Neural cell (in vitro differentiated cells): ENCODE results near the gene CD52. TPM values are rescaled to one million over a fixed set of nuclear protein-coding genes. Genes with fewer than 3 reads are reported as not detected.

Source experiments
- H2AFZ ChIP-seq: fragments of 200-600, 300-800 bp; sonication (generic), shearing (Covaris generic); 2 replicates; pipeline ENCODE4 v1.6.0; 2014; ENCODE audit warnings: low read depth, mild to moderate bottlenecking, antibody characterized with exemption, low read length, moderate library complexity
- H3F3A ChIP-seq: fragments of 200-600 bp; shearing (Covaris generic); 2 replicates; pipeline ENCODE4 v1.6.1; 2016; ENCODE audit warnings: mild to moderate bottlenecking, moderate library complexity, mixed read lengths, antibody characterized with exemption, low read length; ENCODE audit not compliant: insufficient read depth, poor library complexity, severe bottlenecking
- H3K27ac ChIP-seq: fragments of 200-600, 300-800 bp; sonication (generic), shearing (Covaris generic); 2 replicates; pipeline ENCODE4 v1.5.1; 2014; ENCODE audit warnings: mild to moderate bottlenecking, low read length, moderate library complexity
- H3K27me3 ChIP-seq: fragments of 300-800, 200-600 bp; sonication (generic), shearing (Covaris generic); 2 replicates; pipeline ENCODE4 v1.6.0; 2014; ENCODE audit warnings: mild to moderate bottlenecking, low read depth, low read length, moderate library complexity; ENCODE audit not compliant: insufficient read depth
- H3K36me3 ChIP-seq: fragments of 300-800, 200-600 bp; sonication (generic), shearing (Covaris generic); 2 replicates; pipeline ENCODE4 v1.5.1; 2014; ENCODE audit warnings: mild to moderate bottlenecking, antibody characterized with exemption, low read length, moderate library complexity; ENCODE audit not compliant: insufficient read depth
- H3K4me2 ChIP-seq: fragments of 300-800, 200-600 bp; sonication (generic), shearing (Covaris generic); 2 replicates; pipeline ENCODE4 v1.6.0; 2014; ENCODE audit warnings: mild to moderate bottlenecking, low read length
- H3K4me3 ChIP-seq: fragments of 300-800, 200-600 bp; sonication (generic), shearing (Covaris generic); 2 replicates; pipeline ENCODE4 v1.5.1; 2014; ENCODE audit warnings: mild to moderate bottlenecking, low read length, moderate library complexity
- H3K79me2 ChIP-seq: fragments of 200-600 bp; shearing (Covaris generic); replicated peaks from 2 replicates; pipeline ENCODE4 v1.6.0; 2014; ENCODE audit warnings: mild to moderate bottlenecking, low read length, moderate library complexity; ENCODE audit not compliant: insufficient read depth
- H3K9ac ChIP-seq: fragments of 300-800, 200-600 bp; sonication (generic), shearing (Covaris generic); 2 replicates; pipeline ENCODE4 v1.6.1; 2016; ENCODE audit warnings: mild to moderate bottlenecking, low read length, mixed read lengths
- H3K9me2 ChIP-seq: fragments of 200-600 bp; shearing (Covaris generic); 2 replicates; pipeline ENCODE4 v1.6.1; 2016; ENCODE audit warnings: mild to moderate bottlenecking, low read length, mixed read lengths; ENCODE audit not compliant: insufficient read depth
- H3K9me3 ChIP-seq: fragments of 200-600, 300-800 bp; sonication (generic), shearing (Covaris generic); 2 replicates; pipeline ENCODE4 v1.6.1; 2016; ENCODE audit warnings: mild to moderate bottlenecking, mixed run types, low read length, moderate library complexity, mixed read lengths
- H4K20me1 ChIP-seq: fragments of 200-600 bp; shearing (Covaris generic); 2 replicates; pipeline ENCODE4 v1.6.1; 2016; ENCODE audit warnings: mild to moderate bottlenecking, mixed run types; ENCODE audit not compliant: insufficient read depth
- EP300 ChIP-seq: fragments of 450-650 bp; conservative IDR thresholded peaks from 2 replicates; pipeline ENCODE4 v1.6.1; 2014; ENCODE audit warnings: antibody characterized with exemption, mild to moderate bottlenecking, moderate library complexity; ENCODE audit not compliant: poor library complexity, severe bottlenecking
- EZH2 ChIP-seq: fragments of 200-600, 300-800 bp; shearing (Covaris generic), sonication (generic); IDR thresholded peaks from 2 replicates; pipeline ENCODE4 v1.6.1; 2014; ENCODE audit warnings: antibody characterized with exemption, low read length, borderline replicate concordance, mild to moderate bottlenecking; ENCODE audit not compliant: insufficient read depth, poor library complexity, severe bottlenecking
- MXI1 ChIP-seq: fragments of 450-650 bp; conservative IDR thresholded peaks from 2 replicates; pipeline ENCODE4 v1.6.1; 2014; ENCODE audit warnings: antibody characterized with exemption, mild to moderate bottlenecking; ENCODE audit not compliant: poor library complexity, severe bottlenecking
- POLR2AphosphoS5 ChIP-seq: IDR thresholded peaks from 2 replicates; pipeline ENCODE4 v1.6.1; 2012
- RAD21 ChIP-seq: fragments of 450-650 bp; conservative IDR thresholded peaks from 2 replicates; pipeline ENCODE4 v1.6.1; 2014; ENCODE audit warnings: antibody characterized with exemption, mild to moderate bottlenecking, moderate library complexity
- SMC3 ChIP-seq: fragments of 450-650 bp; conservative IDR thresholded peaks from 2 replicates; pipeline ENCODE4 v1.6.1; 2014; ENCODE audit warnings: antibody characterized with exemption, mild to moderate bottlenecking, moderate library complexity; ENCODE audit not compliant: poor library complexity
- TAF1 ChIP-seq: IDR thresholded peaks from 2 replicates; pipeline ENCODE4 v1.6.1; 2012; ENCODE audit warnings: low read depth
- polyA plus RNA-seq: library from polyadenylated mRNA; depleted of rRNA; stranded (reverse); fragments of >200 nt; gene quantifications from 2 replicates; pipeline ENCODE4 v1.2.3, GENCODE V29; 2014
- TF ChIP-seq, protein P1 (sequence below): IDR thresholded peaks from 2 replicates; pipeline ENCODE4 v1.6.1; 2012; ENCODE audit warnings: borderline replicate concordance
- TF ChIP-seq, protein P2 (sequence below): fragments of 450-650 bp; IDR thresholded peaks from 2 replicates; pipeline ENCODE4 v1.5.1; 2014; ENCODE audit warnings: antibody characterized with exemption, mild to moderate bottlenecking, moderate library complexity; ENCODE audit not compliant: poor library complexity, severe bottlenecking

CD52 gene
- polyA plus RNA-seq, 1 donor from 2014 or later: not detected

DNA sequence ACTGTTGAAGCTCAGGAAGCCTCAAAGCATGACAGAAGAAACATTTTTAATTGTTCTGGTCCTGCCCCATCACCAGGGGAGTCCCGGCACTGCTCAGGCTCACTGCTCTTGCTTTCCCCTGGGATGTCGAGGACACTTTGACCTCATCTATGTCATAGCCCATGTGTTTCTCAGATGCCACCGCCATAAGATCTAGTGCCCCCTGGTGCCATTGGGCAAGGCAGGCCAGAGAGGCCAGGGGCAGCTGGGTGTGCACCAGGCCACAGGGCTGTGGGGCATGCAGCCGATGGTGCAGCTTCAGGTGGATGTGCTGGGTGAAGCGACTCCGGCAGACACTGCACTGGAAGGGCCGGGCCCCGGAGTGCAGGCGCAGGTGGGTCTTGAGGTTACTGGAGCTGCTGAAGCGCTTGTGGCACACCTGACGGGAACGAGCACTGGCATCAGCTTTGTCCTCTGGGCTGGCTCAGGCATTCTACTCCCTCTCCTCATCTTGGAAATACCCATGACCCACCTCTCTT lies 43.9 kb downstream of the CD52 start:
- H3K4me3 ChIP-seq: no peak overlapping the region
- no peaks in the 10 kb centered on the region for H4K20me1 ChIP-seq
- no peak overlapping the region for H3K4me2 ChIP-seq
- H3K36me3 ChIP-seq: no peaks in the 10 kb centered on the region
- no peak overlapping the region for H3K27ac ChIP-seq
- no peak for TF ChIP-seq MXI1
- no peak for TF ChIP-seq EZH2
- TF ChIP-seq, protein P1, sequence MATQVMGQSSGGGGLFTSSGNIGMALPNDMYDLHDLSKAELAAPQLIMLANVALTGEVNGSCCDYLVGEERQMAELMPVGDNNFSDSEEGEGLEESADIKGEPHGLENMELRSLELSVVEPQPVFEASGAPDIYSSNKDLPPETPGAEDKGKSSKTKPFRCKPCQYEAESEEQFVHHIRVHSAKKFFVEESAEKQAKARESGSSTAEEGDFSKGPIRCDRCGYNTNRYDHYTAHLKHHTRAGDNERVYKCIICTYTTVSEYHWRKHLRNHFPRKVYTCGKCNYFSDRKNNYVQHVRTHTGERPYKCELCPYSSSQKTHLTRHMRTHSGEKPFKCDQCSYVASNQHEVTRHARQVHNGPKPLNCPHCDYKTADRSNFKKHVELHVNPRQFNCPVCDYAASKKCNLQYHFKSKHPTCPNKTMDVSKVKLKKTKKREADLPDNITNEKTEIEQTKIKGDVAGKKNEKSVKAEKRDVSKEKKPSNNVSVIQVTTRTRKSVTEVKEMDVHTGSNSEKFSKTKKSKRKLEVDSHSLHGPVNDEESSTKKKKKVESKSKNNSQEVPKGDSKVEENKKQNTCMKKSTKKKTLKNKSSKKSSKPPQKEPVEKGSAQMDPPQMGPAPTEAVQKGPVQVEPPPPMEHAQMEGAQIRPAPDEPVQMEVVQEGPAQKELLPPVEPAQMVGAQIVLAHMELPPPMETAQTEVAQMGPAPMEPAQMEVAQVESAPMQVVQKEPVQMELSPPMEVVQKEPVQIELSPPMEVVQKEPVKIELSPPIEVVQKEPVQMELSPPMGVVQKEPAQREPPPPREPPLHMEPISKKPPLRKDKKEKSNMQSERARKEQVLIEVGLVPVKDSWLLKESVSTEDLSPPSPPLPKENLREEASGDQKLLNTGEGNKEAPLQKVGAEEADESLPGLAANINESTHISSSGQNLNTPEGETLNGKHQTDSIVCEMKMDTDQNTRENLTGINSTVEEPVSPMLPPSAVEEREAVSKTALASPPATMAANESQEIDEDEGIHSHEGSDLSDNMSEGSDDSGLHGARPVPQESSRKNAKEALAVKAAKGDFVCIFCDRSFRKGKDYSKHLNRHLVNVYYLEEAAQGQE: no peak
- TF ChIP-seq EP300: no peak
- no peak for TF ChIP-seq POLR2AphosphoS5
- no peak overlapping the region for H2AFZ ChIP-seq
- no peaks in the 10 kb centered on the region for H3F3A ChIP-seq
- H3K9ac ChIP-seq: no peak overlapping the region
- H3K9me2 ChIP-seq: no peaks in the 10 kb centered on the region
- no peaks in the 10 kb centered on the region for H3K9me3 ChIP-seq
- H3K27me3 ChIP-seq: peaks cover 20% of the 10 kb centered on the region
- H3K79me2 ChIP-seq: no peaks in the 10 kb centered on the region

- Histone ChIP-seq H3K9ac (no peak overlapping the region), H3K9me3 (no peaks in the 10 kb centered on the region), H3K27me3 (peaks cover 20% of the 10 kb centered on the region), H3K36me3 (no peaks in the 10 kb centered on the region), H3K4me3 (no peak overlapping the region), H2AFZ (no peak overlapping the region), H3K9me2 (no peaks in the 10 kb centered on the region), H3K79me2 (no peaks in the 10 kb centered on the region), H4K20me1 (no peaks in the 10 kb centered on the region), H3K4me2 (no peak overlapping the region), H3F3A (no peaks in the 10 kb centered on the region), H3K27ac (no peak overlapping the region)
- no peak for TF ChIP-seq POLR2AphosphoS5
- TF ChIP-seq EP300: no peak
- TF ChIP-seq, protein P2, sequence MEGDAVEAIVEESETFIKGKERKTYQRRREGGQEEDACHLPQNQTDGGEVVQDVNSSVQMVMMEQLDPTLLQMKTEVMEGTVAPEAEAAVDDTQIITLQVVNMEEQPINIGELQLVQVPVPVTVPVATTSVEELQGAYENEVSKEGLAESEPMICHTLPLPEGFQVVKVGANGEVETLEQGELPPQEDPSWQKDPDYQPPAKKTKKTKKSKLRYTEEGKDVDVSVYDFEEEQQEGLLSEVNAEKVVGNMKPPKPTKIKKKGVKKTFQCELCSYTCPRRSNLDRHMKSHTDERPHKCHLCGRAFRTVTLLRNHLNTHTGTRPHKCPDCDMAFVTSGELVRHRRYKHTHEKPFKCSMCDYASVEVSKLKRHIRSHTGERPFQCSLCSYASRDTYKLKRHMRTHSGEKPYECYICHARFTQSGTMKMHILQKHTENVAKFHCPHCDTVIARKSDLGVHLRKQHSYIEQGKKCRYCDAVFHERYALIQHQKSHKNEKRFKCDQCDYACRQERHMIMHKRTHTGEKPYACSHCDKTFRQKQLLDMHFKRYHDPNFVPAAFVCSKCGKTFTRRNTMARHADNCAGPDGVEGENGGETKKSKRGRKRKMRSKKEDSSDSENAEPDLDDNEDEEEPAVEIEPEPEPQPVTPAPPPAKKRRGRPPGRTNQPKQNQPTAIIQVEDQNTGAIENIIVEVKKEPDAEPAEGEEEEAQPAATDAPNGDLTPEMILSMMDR: no peak
- TF ChIP-seq, protein P1: no peak
- TF ChIP-seq SMC3: no peak
- TF ChIP-seq TAF1: no peak
- no peak for TF ChIP-seq RAD21
- TF ChIP-seq EZH2: no peak
- TF ChIP-seq MXI1: no peak
These were observed 44.6 kb downstream of the CD52 start for GRCh38 chr1:26362331-26362730.
